IPS-NIHi7 (cell line): Measurements from ENCODE around the gene ENPP6.
"Not testable (repeated sequence)": the region's sequence is repeated elsewhere in the genome, so short reads cannot be mapped to it uniquely, and the experiment has no call there.

Experiments
- DNase-seq: peaks from one replicate; pipeline ENCODE4 v3.0.0; 2012; ENCODE audit warnings: mixed read lengths; ENCODE audit errors: extremely low spot score

ENPP6 gene

GRCh38 chr4:184148738-184149637 is 68.7 kb downstream of the ENPP6 start:
- DNase-seq, result no peak

GRCh38 chr4:184147858-184148737 is 69.6 kb downstream of the ENPP6 start:
- no peak for DNase-seq

- no peak for DNase-seq
Measured at GRCh38 chr4:184146951-184147350, 70.7 kb downstream of the ENPP6 start.

GRCh38 chr4:184145596-184145995 is 72.1 kb downstream of the ENPP6 start:
- DNase-seq, result no peak

- peak; percentile 55 for DNase-seq
Measured at GRCh38 chr4:184143770-184144564, 73.7 kb downstream of the ENPP6 start.

GRCh38 chr4:184142121-184143000 is 75.3 kb downstream of the ENPP6 start:
- DNase-seq, result no peak

- DNase-seq, result not testable (repeated sequence)
Measured at GRCh38 chr4:184140901-184141300, 76.8 kb downstream of the ENPP6 start.

GRCh38 chr4:184136525-184136924 is 81.1 kb downstream of the ENPP6 start:
- no peak for DNase-seq

- DNase-seq, result no peak
Measured at GRCh38 chr4:184126800-184127199, 90.9 kb downstream of the ENPP6 start.

- no peak for DNase-seq
Measured at GRCh38 chr4:184122631-184123408, 94.9 kb downstream of the ENPP6 start.

GRCh38 chr4:184120549-184121127 is 97.0 kb downstream of the ENPP6 start:
- DNase-seq, result no peak

- no peak for DNase-seq
Measured at GRCh38 chr4:184117662-184118199, 99.9 kb downstream of the ENPP6 start.

GRCh38 chr4:184115399-184115798 is 102.3 kb downstream of the ENPP6 start:
- no peak for DNase-seq

GRCh38 chr4:184114431-184114830 is 103.2 kb downstream of the ENPP6 start:
- peak; percentile 43 for DNase-seq

- DNase-seq, result no peak
Measured at GRCh38 chr4:184112006-184112550, 105.6 kb downstream of the ENPP6 start.

- DNase-seq, result no peak
Measured at GRCh38 chr4:184111233-184111832, 106.3 kb downstream of the ENPP6 start.

GRCh38 chr4:184110452-184111224 is 107.0 kb downstream of the ENPP6 start:
- DNase-seq, result no peak

- DNase-seq, result no peak
Measured at GRCh38 chr4:184108006-184108501, 109.6 kb downstream of the ENPP6 start.
